HG03025 (cell line): ENCODE data around the gene FGF6.
"Not testable (repeated sequence)": the region's sequence is repeated elsewhere in the genome, so short reads cannot be mapped to it uniquely, and the experiment has no call there.

Source experiments
- ATAC-seq: cut with Tn5 transposase; IDR thresholded peaks from one replicate; pipeline ENCODE4 v1.9.1; 2021; ENCODE audit warnings: mild to moderate bottlenecking, moderate library complexity; ENCODE audit not compliant: unreplicated experiment, low FRiP score

FGF6 gene

GRCh38 chr12:4421590-4422031, 24.0 kb downstream of the FGF6 start:
- ATAC-seq, result no peak

DNA sequence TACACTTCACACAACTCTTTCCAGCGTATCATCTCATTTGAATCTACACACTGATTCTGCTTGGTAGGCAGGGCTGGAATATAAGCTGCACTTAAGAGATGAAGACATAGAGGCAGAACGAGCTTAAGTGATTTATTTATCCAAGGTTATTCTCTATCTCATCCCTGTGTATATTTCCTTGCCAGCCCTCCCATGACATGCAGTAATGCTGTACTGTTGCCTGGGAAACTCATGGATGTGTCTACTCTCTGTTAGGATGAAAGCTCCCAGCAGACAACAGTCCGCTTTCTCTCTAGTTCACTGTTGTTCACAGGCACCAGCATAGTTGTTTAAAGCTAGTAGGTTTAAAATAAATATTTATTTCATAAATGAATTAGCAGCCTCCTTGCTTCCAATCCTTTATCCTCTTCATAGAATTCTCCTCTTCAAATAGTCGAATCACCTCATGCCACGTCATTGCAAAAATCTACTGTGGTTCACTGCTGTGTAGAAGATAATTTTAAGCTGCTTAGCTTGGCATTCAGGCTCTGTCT, 25.4 kb downstream of the FGF6 start:
- no peak for ATAC-seq

- no peak for ATAC-seq
Observed at GRCh38 chr12:4418913-4419312, 26.7 kb downstream of the FGF6 start.

- ATAC-seq, result no peak
Observed at GRCh38 chr12:4417936-4418335, 27.7 kb downstream of the FGF6 start.

GRCh38 chr12:4417455-4417854, 28.2 kb downstream of the FGF6 start:
- ATAC-seq, result no peak

DNA sequence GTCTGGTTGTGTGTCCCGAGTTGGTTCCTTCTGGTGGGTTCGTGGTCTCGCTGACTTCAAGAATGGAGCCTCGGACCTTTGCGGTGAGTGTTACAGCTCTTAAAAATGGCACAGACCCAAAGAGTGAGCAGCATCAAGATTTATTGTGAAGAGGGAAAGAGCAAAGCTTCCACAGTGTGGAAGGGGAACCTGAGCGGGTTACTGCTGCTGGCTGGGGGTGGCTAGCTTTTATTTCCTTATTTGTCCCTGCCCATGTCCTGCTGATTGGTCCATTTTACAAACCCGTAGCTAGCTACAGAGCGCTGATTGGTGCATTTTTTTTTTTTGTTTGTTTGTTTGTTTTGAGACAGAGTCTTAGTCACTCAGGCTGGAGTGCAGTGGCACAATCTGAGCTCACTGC, 29.3 kb downstream of the FGF6 start:
- ATAC-seq, result no peak

DNA sequence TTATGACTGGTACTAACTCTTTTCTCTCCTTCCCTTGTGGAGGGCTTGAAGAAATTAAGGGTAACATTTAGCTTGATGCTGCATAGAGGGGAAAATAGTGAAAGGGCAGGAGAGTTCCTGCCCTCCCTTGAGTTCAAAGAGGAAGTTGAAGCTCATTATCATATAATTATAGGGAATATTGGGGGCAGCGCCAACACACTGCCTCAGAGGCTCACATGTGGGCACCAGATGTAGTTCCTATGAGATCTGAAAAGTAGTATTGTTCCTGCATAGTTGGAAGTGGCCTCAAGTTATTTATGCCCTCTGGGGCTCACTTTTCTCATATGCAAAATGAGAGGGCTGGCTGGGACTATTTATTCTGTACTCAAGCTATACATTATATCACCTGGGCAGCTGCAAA, 33.1 kb downstream of the FGF6 start:
- no peak for ATAC-seq

GRCh38 chr12:4412056-4412455, 33.6 kb downstream of the FGF6 start:
- no peak for ATAC-seq

- no peak for ATAC-seq
Observed at GRCh38 chr12:4407136-4407535, 38.5 kb downstream of the FGF6 start.

DNA sequence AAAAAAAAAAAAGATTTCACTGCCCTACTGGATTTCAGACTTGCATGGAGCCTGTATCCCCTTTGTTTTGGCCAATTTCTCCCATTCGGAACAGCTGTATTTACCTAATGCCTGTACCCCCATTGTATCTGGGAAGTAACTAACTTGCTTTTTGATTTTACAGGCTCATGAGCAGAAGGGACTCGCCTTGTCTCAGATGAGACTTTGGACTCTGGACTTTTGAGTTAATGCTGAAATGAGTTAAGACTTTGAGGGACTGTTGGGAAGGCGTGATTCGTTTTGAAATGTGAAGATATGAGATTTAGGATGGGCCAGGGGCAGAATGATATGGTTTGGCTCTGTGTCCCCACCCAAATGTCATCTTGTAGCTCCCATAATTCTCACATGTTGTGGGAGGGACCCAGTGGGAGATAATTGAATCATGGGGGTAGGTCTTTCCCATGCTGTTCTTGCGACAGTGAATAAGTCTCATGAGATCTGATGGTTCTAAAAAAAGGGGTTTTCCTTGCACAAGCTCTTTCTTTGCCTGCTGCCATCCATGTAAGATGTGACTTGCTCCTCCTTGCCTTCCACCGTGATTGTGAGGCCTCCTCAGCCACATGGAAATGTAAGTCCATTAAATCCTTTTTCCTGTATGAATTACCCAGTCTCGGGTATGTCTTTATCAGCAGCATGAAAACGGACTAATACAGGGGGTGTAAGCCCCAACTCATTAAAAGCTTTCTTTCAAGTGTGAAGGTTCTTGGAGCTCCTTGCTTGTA, 40.6 kb downstream of the FGF6 start:
- not testable (repeated sequence) for ATAC-seq

DNA sequence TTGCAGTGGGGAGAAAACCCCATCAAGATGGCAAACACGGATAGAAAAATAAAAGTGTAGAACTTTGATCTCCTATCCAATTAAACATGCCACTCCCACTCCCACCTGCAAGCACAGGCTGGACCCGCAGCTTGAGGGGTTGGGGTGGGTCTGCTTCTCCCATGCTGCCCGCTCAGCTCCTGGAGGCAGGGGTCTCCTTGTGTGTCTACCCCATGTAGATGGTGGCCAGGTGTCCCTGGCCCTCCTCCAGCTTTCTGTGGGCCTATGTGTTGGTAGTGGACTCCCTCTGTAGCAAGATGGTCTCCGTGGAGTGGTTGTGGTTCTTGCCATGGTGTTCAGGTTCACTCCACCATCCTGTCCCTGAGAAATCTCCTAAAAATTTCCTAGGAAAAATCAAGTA, 42.6 kb downstream of the FGF6 start:
- no peak for ATAC-seq

GRCh38 chr12:4401117-4401516, 44.5 kb downstream of the FGF6 start:
- no peak for ATAC-seq

GRCh38 chr12:4395818-4396217, 49.8 kb downstream of the FGF6 start:
- no peak for ATAC-seq

- no peak for ATAC-seq
Observed at GRCh38 chr12:4393211-4393610, 52.4 kb downstream of the FGF6 start.

DNA sequence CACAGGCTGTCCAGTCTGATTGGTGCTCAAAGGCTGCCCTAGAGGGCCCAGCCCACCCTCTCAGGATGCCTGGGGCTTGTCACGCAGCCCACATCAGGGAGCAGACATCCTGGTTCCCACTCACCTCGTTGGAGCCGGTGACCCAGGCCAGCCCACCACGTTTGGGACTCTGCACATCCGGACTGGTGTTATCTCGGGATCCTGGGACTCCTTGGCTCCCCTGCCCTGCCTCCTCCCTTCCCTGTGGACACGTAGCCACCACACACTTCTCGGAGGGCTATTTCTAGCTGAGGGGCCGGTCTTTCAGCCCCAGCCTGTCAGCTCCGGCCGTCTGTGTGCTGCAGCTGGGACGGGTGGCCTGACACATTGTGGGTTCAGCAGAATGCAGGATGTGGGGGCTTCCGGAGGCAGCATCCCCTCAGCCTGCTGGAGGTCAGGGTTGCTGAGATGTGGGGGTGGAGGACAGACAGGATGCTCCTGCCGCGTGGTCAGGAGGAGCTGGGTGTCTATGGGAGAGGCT, 53.3 kb downstream of the FGF6 start:
- ATAC-seq, result no peak

- ATAC-seq, result no peak
Observed at GRCh38 chr12:4388662-4389061, 57.0 kb downstream of the FGF6 start.

- no peak for ATAC-seq
Observed at GRCh38 chr12:4388032-4388431, 57.6 kb downstream of the FGF6 start.

DNA sequence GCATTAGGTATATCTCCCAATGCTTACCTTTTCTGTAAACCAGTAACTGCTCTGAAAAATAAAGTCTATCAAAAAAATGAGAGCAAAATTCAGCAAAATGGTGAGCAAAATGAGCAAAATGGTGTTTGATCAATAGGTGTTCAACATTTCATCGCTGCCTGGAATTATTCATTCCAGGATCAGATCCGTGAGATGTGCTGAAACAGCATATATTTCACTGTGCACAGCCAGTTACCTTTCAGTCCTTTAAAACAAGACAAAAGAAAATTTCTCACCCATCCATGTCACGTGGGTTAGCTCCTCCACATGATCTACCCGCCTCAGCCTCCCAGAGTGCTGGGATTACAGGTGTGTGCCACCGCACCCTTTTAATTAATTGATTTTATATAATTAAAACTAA, 58.0 kb downstream of the FGF6 start:
- no peak for ATAC-seq

GRCh38 chr12:4386801-4387200, 58.8 kb downstream of the FGF6 start:
- no peak for ATAC-seq
